ENCODE measurements around the gene GRK4.

- no peak for TF ChIP-seq CTCF (IDR thresholded peaks at IDR 0.05)
- no peak for TF ChIP-seq POLR2A (IDR thresholded peaks at IDR 0.05)
These were observed 23.8 kb upstream of the GRK4 start for GRCh38 chr4:2939383-2940243.

Data from heart left ventricle (tissue), 13 donors.